Measurements from ENCODE around the gene PPL.

DNA sequence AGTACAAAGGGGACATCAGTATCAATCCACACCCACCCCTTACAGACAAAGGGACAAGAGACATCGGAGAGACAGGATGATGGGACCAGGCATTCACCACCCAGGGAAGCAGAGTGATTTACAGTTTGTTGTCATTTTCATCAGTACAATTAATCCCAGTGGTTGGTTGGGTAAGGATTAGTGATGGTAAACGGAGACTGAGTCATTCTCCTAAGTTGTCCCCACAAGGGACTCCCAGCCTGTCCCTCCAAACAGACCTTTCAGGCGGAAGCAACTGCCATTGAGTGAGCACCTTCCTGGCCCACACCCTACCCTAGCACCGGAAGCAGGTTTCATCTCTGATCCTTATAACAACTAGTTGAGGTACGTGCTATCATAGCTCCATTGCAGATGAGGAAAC lies 11.2 kb downstream of the PPL start:
- TF ChIP-seq CTCF (IDR thresholded peaks at IDR 0.05): no peak
- no peak for TF ChIP-seq POLR2A (IDR thresholded peaks at IDR 0.05)
- TF ChIP-seq EP300 (IDR thresholded peaks at IDR 0.05): no peak
- no peak for TF ChIP-seq POLR2AphosphoS5 (IDR thresholded peaks at IDR 0.05)

All from suprapubic skin (tissue), 4 donors.